ENCODE measurements around the gene RRAS2.
"Not testable (repeated sequence)": the region's sequence is repeated elsewhere in the genome, so short reads cannot be mapped to it uniquely, and the experiment has no call there.

Gene RRAS2

GRCh38 chr11:14253421-14253820, 105.6 kb downstream of the RRAS2 start:
- no peak for DNase-seq

DNA sequence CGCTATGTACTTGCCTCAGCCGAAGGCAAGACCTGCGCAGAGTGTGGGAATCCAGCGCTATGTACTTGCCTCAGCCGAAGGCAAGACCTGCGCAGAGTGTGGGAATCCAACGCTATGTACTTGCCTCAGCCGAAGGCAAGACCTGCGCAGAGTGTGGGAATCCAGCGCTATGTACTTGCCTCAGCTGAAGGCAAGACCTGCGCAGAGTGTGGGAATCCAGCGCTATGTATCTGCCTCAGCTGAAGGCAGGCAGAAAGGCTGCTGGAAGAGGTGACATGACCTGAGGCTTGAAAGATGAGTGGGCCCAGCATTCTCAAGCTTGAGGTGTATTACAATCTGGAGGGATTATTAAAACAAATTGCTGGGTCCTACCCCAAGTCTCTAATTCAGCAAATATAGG, 106.5 kb downstream of the RRAS2 start:
- DNase-seq, result not testable (repeated sequence)

DNA sequence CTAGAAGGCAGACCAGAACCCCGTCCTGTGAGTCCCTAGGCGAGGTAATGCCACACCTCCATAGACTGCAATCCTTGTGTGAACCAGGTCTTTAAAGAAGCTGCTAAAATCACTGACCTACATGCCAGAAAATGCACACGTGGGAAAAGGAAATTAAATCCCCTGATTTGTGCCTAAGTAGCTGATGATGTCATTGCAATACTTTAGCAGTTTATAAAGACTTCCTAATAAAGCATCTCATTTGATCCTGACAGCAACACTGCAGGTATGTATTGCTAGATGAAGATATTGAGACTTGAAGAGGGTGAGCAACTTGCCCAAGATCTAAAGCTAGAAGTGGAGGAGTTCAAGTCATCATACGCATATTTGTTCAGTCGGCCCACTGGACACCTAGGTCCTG, 107.2 kb downstream of the RRAS2 start:
- DNase-seq, result no peak

GRCh38 chr11:14249121-14249963, 109.6 kb downstream of the RRAS2 start:
- DNase-seq, result peak; percentile 85

DNA sequence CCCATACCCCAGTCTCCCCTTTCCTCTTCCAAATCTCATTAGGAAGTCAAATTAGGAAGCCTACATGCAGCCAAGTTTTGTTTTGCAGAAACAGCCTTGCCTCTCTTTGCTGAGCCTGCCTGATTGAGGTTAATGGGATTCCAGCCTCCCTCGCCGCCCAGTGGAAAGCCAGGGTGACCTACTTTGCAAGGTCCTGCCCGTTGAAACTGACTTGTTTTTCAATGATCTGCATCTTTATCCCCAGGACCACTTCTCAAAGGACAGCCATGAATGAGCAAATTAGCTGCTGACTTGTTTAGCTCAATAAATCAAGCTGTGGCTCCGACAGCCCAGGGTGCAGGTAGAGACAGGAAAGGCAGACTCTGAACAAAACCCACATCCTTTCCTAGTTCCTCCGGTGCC, 110.4 kb downstream of the RRAS2 start:
- DNase-seq, result peak; percentile 81

DNA sequence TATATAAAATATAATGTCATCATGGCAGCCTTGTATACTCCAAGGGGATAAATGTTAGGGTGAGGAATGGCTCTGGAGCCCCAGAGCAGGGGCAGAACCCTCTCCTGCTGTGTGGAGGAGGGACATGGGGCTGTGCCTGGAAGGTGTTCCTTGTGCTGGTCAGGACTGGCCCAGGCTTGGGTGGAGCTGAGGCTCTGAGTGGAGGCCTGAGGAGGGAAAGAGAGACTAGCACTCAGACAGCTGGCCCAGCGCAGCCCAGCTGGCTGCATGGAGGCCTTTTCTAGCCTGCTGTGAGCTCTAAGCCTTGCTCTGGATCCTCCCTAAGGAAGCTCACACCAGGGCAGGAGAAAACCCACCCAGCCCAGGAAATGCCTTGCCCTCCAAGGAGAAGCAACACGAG, 113.5 kb downstream of the RRAS2 start:
- no peak for DNase-seq

GRCh38 chr11:14244926-14245325, 114.1 kb downstream of the RRAS2 start:
- no peak for DNase-seq

- DNase-seq, result no peak
Observed at GRCh38 chr11:14242733-14243132, 116.2 kb downstream of the RRAS2 start.

GRCh38 chr11:14242187-14242586, 116.8 kb downstream of the RRAS2 start:
- DNase-seq, result no peak

DNA sequence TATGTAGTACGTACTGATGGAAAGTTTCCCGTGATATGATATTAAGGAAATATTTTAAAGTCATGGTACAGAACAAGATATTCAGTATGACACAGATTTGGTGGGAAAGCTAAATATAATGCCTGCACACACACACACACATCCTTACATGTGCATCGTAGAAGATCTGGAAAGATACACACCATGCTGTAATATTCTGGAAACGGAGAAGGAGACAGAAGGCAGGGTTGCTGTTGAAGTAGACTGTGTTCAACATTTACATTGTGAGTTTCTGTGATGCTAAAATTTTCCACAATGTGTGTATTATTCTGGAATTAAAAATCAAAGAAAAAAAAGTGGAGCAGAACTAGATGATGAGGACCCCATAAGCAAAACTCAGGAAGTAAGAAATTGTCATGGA, 118.0 kb downstream of the RRAS2 start:
- DNase-seq, result no peak

DNA sequence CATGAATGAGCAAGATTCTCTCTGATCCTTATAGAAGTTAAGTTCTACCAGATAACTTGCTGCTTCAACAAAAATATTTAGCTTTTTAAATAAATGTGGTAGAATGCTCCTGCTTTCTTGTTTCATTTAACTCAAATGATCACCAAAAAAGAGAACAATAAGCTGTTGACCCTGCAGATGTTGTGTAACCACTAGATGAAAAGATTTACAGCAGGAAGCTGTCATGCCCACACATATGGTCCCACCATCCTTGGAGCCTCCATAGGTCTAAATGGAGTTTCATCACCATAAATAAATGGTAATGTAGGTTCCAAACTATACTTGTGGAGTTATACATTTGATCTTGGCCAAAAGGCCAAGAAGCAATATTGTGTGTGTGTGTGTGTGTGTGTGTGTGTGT, 118.8 kb downstream of the RRAS2 start:
- no peak for DNase-seq

- DNase-seq, result no peak
Observed at GRCh38 chr11:14237444-14237961, 121.5 kb downstream of the RRAS2 start.

GRCh38 chr11:14235701-14236100, 123.3 kb downstream of the RRAS2 start:
- DNase-seq, result no peak

- DNase-seq, result no peak
Observed at GRCh38 chr11:14234446-14234845, 124.5 kb downstream of the RRAS2 start.

DNA sequence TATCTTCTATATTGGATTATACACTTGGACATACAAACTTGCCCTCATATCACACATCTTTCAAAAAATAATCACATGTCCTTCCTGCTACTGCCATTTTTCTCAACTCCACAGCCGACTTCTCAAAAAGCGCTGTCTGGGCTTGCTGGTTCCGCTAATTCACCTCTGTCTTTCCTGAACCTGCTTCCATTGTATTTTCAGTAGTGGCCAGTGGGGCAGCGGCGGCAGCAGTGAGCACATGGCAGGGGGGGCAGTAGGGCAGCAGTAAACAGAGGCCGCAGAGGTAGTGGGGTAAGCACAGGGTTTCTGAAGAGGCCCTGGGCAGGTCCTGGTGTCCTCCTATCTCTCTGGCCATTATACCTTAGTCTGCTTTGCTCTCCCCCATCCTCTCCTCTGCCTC, 126.3 kb downstream of the RRAS2 start:
- no peak for DNase-seq

GRCh38 chr11:14230407-14230806, 128.6 kb downstream of the RRAS2 start:
- no peak for DNase-seq

DNA sequence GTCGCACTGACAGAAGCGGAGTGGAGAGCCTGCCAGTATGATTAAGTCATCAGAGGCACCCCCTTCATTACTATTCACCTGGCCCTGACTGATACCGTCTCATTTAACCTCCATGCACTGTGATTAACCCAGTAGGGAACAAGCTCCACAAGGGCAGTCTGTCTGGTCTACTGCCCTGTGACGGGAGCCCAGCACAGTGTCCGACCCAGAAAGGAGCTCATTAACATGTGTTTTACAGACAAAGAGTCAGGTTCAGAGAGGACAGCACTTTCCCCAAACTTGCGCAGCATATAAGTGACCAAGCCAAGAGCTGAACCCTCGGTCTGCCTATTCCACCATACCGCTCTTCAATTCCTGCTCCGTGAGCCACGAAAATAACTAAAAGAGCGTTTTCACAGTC, 129.5 kb downstream of the RRAS2 start:
- no peak for DNase-seq

DNA sequence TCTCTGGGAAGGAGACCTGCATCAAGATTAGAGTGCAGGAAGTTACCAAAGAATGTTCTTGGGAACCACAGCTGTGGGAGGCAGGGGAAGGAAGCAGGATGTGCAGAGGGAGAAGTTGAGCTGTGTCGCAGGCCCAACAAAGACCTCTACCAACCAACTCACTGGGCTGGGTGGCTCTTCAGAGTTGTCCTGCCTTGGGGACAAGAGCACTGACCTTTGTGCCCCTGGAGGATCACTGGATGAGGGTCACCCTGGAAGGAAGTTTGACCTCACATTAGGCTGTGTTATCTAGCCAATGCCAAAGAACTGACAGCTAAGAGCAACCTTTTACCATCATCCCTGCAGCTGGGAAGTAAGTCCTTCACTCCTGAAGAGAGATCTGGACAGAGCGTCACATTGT, 130.6 kb downstream of the RRAS2 start:
- DNase-seq, result no peak

Measured in retina (tissue), 1 donor.